GM12878 (cell line): Measurements from ENCODE around the gene COL3A1. TPM values are rescaled to one million over a fixed set of nuclear protein-coding genes. Genes with fewer than 3 reads are reported as not detected.

ENCODE experiments used
- ATAC-seq: fragments of 200-7000 bp; cut with Tn5 transposase; 3 replicates; pipeline ENCODE4 v1.9.1; 2020; ENCODE audit warnings: mild to moderate bottlenecking, moderate library complexity
- BruUV-seq: library from RNA; stranded (reverse); fragments of 400-500 nt; replicated peaks from 2 replicates; lab custom pipeline; 2021; lab: Mats Ljungman, UMichigan
- CTCF ChIA-PET: fragments of 300-600 bp; sonication (Branson Sonifier 250); formaldehyde crosslinking; extraction: SDS; loops from one replicate; lab custom pipeline; 2021; ENCODE audit warnings: inconsistent platforms; lab: Yijun Ruan, JAX
- POLR2A ChIA-PET: fragments of 350-600 bp; formaldehyde crosslinking; extraction: SDS; loops from one replicate; lab custom pipeline; 2021; ENCODE audit warnings: inconsistent platforms; lab: Charles Lee
- RAD21 ChIA-PET: fragments of 300-600 bp; sonication (Branson Sonifier 250); formaldehyde crosslinking; loops from one replicate; lab custom pipeline; 2023; ENCODE audit warnings: antibody characterized with exemption; ENCODE audit not compliant: unreplicated experiment; lab: Charles Lee
- SMC1A ChIA-PET: fragments of 300-600 bp; sonication (Branson Sonifier 250); formaldehyde crosslinking; loops from one replicate; lab custom pipeline; 2023; ENCODE audit not compliant: unreplicated experiment, uncharacterized antibody; lab: Charles Lee
- DNase-seq: peaks from one replicate; pipeline ENCODE4 v3.0.0-alpha.2; 2011; ENCODE audit warnings: low read depth, low spot score
- FAIRE-seq: peaks from 3 replicates; lab custom pipeline; 2011; peaks lifted over from hg19 to GRCh38; lab: Jason Lieb, UNC
- H2AFZ ChIP-seq: 2 replicates; pipeline ENCODE4 v1.6.0; 2011; ENCODE audit warnings: low read depth, low read length, control low read depth; ENCODE audit not compliant: control insufficient read depth
- H3K27ac ChIP-seq: 2 replicates; pipeline ENCODE4 v1.5.1; 2011; ENCODE audit warnings: control low read depth; ENCODE audit not compliant: control insufficient read depth, insufficient read depth
- H3K27me3 ChIP-seq, 2 experiments: replicated peaks in 1 of 2; 2 replicates each; pipeline versions ENCODE4 v1.6.0 to v1.6.1; 2011; ENCODE audit warnings: low read length in 1 of 2; ENCODE audit not compliant: control insufficient read depth in 2 of 2, insufficient read depth in 2 of 2
- H3K36me3 ChIP-seq, 2 experiments: 2 replicates each; pipeline ENCODE4 v1.5.1; 2011; ENCODE audit warnings: low read length in 1 of 2; ENCODE audit not compliant: control insufficient read depth in 2 of 2, insufficient read depth in 2 of 2
- H3K4me1 ChIP-seq: 2 replicates; pipeline ENCODE4 v1.6.1; 2011; ENCODE audit warnings: mild to moderate bottlenecking, low read length, moderate library complexity, mixed read lengths; ENCODE audit not compliant: control insufficient read depth, insufficient read depth
- H3K4me2 ChIP-seq: 2 replicates; pipeline ENCODE4 v1.6.0; 2011; ENCODE audit warnings: control low read depth; ENCODE audit not compliant: control insufficient read depth, insufficient read depth
- H3K4me3 ChIP-seq: fragments of 200-600 bp; sonication (generic); 2 replicates; pipeline ENCODE4 v1.5.1; 2016
- H3K79me2 ChIP-seq: 2 replicates; pipeline ENCODE4 v1.6.0; 2011; ENCODE audit warnings: low read length; ENCODE audit not compliant: control insufficient read depth, insufficient read depth
- H3K9ac ChIP-seq: 2 replicates; pipeline ENCODE4 v1.8.0; 2011; ENCODE audit warnings: low read length, control low read depth, mixed read lengths; ENCODE audit not compliant: control insufficient read depth, insufficient read depth
- H3K9me3 ChIP-seq: replicated peaks from 3 replicates; pipeline ENCODE4 v1.5.1; 2011; ENCODE audit warnings: mild to moderate bottlenecking, low read length; ENCODE audit not compliant: control insufficient read depth, insufficient read depth
- H4K20me1 ChIP-seq: 2 replicates; pipeline ENCODE4 v1.6.0; 2011; ENCODE audit not compliant: control insufficient read depth, insufficient read depth
- ATF7 ChIP-seq: fragments of 450-650 bp; IDR thresholded peaks from 2 replicates; pipeline ENCODE4 v1.6.1; 2016; ENCODE audit warnings: low read depth, mild to moderate bottlenecking
- BACH1 ChIP-seq: fragments of 450-650 bp; IDR thresholded peaks from 2 replicates; pipeline ENCODE4 v1.6.1; 2017; ENCODE audit warnings: mild to moderate bottlenecking, borderline replicate concordance
- CEBPB ChIP-seq, 2 experiments: fragments of 150-350 bp in 1 of 2; IDR thresholded peaks; 2 replicates each; pipeline ENCODE4 v1.6.1; 2012 to 2014; ENCODE audit warnings: low read depth in 2 of 2, low read length in 2 of 2, borderline replicate concordance in 1 of 2, inconsistent platforms in 1 of 2
- EGR1 ChIP-seq, 2 experiments: IDR thresholded peaks; 1 replicate in 1 of 2; 2 replicates in 1 of 2; pipeline ENCODE4 v1.6.1; 2011 to 2012; ENCODE audit warnings: low read depth in 2 of 2, low read length in 2 of 2, borderline replicate concordance in 1 of 2, mild to moderate bottlenecking in 1 of 2, moderate library complexity in 1 of 2
- FOS ChIP-seq: IDR thresholded peaks from 3 replicates; pipeline ENCODE4 v1.6.1; 2011; ENCODE audit warnings: borderline replicate concordance; ENCODE audit not compliant: insufficient read length; ENCODE audit errors: extremely low read depth
- HDAC2 ChIP-seq: fragments of 200-600 bp; sonication (generic); IDR thresholded peaks from 2 replicates; pipeline ENCODE4 v1.6.1; 2017
- IKZF2 ChIP-seq, 2 experiments: fragments of 450-650 bp; IDR thresholded peaks; 2 replicates each; pipeline ENCODE4 v1.6.1; 2017; ENCODE audit warnings: mild to moderate bottlenecking in 2 of 2, moderate library complexity in 2 of 2
- KAT2A ChIP-seq: conservative IDR thresholded peaks from 2 replicates; pipeline ENCODE4 v1.6.1; 2011; ENCODE audit warnings: low read depth, low read length; ENCODE audit not compliant: control insufficient read depth
- NR2C2 ChIP-seq: IDR thresholded peaks from 2 replicates; pipeline ENCODE4 v1.6.1; 2011; ENCODE audit warnings: borderline replicate concordance, low read depth; ENCODE audit not compliant: control insufficient read depth, insufficient read length
- PAX5 ChIP-seq: IDR thresholded peaks from 2 replicates; pipeline ENCODE4 v1.6.1; 2011; ENCODE audit warnings: low read depth, low read length, borderline replicate concordance
- PKNOX1 ChIP-seq: fragments of 450-650 bp; IDR thresholded peaks from 2 replicates; pipeline ENCODE4 v1.6.1; 2016; ENCODE audit warnings: mild to moderate bottlenecking
- RAD51 ChIP-seq: fragments of 450-650 bp; IDR thresholded peaks from 2 replicates; pipeline ENCODE4 v1.6.1; 2016; ENCODE audit warnings: moderate library complexity, mild to moderate bottlenecking, inconsistent platforms
- SPI1 ChIP-seq: IDR thresholded peaks from 2 replicates; pipeline ENCODE4 v1.6.1; 2011; ENCODE audit warnings: low read depth, mild to moderate bottlenecking, low read length, moderate library complexity, borderline replicate concordance; ENCODE audit not compliant: insufficient read depth
- SRF ChIP-seq, 2 experiments: IDR thresholded peaks; 2 replicates each; pipeline ENCODE4 v1.6.1; 2011; ENCODE audit warnings: low read depth in 2 of 2, low read length in 2 of 2, mild to moderate bottlenecking in 1 of 2, moderate library complexity in 1 of 2
- in situ Hi-C: fragments of 300-500 bp; cut with MboI; formaldehyde crosslinking; loops from 9 replicates; pipeline ENCODE4 v1.14.3; 2018; ENCODE audit warnings: mixed read lengths
- intact Hi-C: fragments of 100-400 bp; cut with micrococcal nuclease; formaldehyde crosslinking; loops from one replicate; pipeline ENCODE4 v1.14.2; 2022; ENCODE audit not compliant: unreplicated experiment
- polyA plus RNA-seq, 11 experiments: library from polyadenylated mRNA; depleted of rRNA in 4 of 11; unstranded in 6 of 11; stranded (reverse) in 5 of 11; fragments of >200 nt; fragmentation: Nextera tagmentation in 4 of 11; fragmentation: Illumina TruSeq in 1 of 11; extraction: Ambion mirVana in 4 of 11; extraction: Trizol in 1 of 11; gene quantifications; 1 replicate in 1 of 11; 2 replicates in 10 of 11; pipeline versions ENCODE4 v1.2.1 to v1.2.3, GENCODE V29; 2011 to 2016; ENCODE audit warnings: inconsistent platforms in 2 of 11, missing spikeins in 2 of 11, low read depth in 1 of 11
- total RNA-seq, 4 experiments: library from RNA; depleted of rRNA in 3 of 4; stranded (reverse); fragments of >200 nt in 3 of 4; fragmentation: Illumina TruSeq in 1 of 4; extraction: Trizol in 1 of 4; gene quantifications; 2 replicates each; pipeline versions ENCODE4 v1.2.1 to v1.2.3, GENCODE V29; 2013 to 2021

Gene COL3A1
- total and polyA plus RNA-seq, 10 of the 15 experiments (the other 5 are each of a cell fraction or from before 2014, with no cell fraction given), result 0.04 to 0.67 (median 0.10) TPM; not detected in 2

GRCh38 chr2:188949046-188949818 lies 24.9 kb upstream of the COL3A1 start (continued):
- no peak for TF ChIP-seq IKZF2 (IDR thresholded peaks at IDR 0.05)
- TF ChIP-seq FOS, result no peak
- no peak for TF ChIP-seq SPI1
- TF ChIP-seq ATF7, result no peak
- no peak for TF ChIP-seq NR2C2
- no peak for TF ChIP-seq PKNOX1

- no peak overlapping the region for H3K27ac ChIP-seq
- no peak for TF ChIP-seq HDAC2
- no peak for TF ChIP-seq EGR1 (IDR thresholded peaks at IDR 0.05; ENCODE audit: borderline replicate concordance in 1 of 2, low read depth in 2 of 2, low read length in 2 of 2)
- TF ChIP-seq BACH1, result no peak
- TF ChIP-seq PAX5, result no peak
- no peak for TF ChIP-seq SRF (IDR thresholded peaks at IDR 0.05; ENCODE audit: low read depth in 2 of 2, low read length in 2 of 2)
- no peak for TF ChIP-seq RAD51
- no peak for TF ChIP-seq CEBPB (IDR thresholded peaks at IDR 0.05; ENCODE audit: borderline replicate concordance in 1 of 2, low read depth in 2 of 2, low read length in 2 of 2)
- TF ChIP-seq KAT2A, result no peak
- TF ChIP-seq, all 136 proteins: peak for 0
- no TSS peak for BruUV-seq
- Histone ChIP-seq H3K4me3 (no peak overlapping the region), H3K4me2 (no peak overlapping the region), H3K9me3 (no peaks in the 10 kb centered on the region), H3K9ac (no peak overlapping the region), H3K27me3 (no peaks in the 10 kb centered on the region), H3K79me2 (no peaks in the 10 kb centered on the region), H4K20me1 (no peaks in the 10 kb centered on the region), H3K36me3 (no peaks in the 10 kb centered on the region), H3K4me1 (no peaks in the 10 kb centered on the region), H2AFZ (no peak overlapping the region)
- DNase-seq, result no peak
- no peak for ATAC-seq
- FAIRE-seq, result no peak
- intact Hi-C loops, result no loop called here
- CTCF ChIA-PET, result no interaction called here
- in situ Hi-C loops, result no loop called here
- RAD21 ChIA-PET, result no interaction called here
- SMC1A ChIA-PET, result interaction anchor here (0.6 kb wide), 1 partner anchor 30 kb away, joined by 3 read pairs; no protein-coding TSS in a partner anchor
- POLR2A ChIA-PET, result no interaction called here
Observed at GRCh38 chr2:188952901-188953300, 21.3 kb upstream of the COL3A1 start.
